SU-DHL-6 (cell line): Measurements from ENCODE around the gene PRODH2.

Experiments used
- H2AFZ ChIP-seq: fragments of 200-600 bp; sonication (generic); 2 replicates; pipeline ENCODE4 v1.6.1; 2014; ENCODE audit warnings: low read depth, mild to moderate bottlenecking, moderate library complexity, mixed read lengths, antibody characterized with exemption, low read length; ENCODE audit not compliant: severe bottlenecking
- H3F3A ChIP-seq: fragments of 200-600 bp; shearing (Covaris generic); 2 replicates; pipeline ENCODE4 v1.6.0; 2016; ENCODE audit warnings: antibody characterized with exemption, mild to moderate bottlenecking; ENCODE audit not compliant: insufficient read depth
- H3K27ac ChIP-seq: fragments of 200-600 bp; sonication (generic); 2 replicates; pipeline ENCODE4 v1.5.1; 2016; ENCODE audit warnings: low read depth, mild to moderate bottlenecking, low read length, moderate library complexity, mixed read lengths
- H3K27me3 ChIP-seq: fragments of 200-600 bp; sonication (generic), shearing (Covaris generic); 2 replicates; pipeline ENCODE4 v1.6.0; 2014; ENCODE audit warnings: mild to moderate bottlenecking, low read length
- H3K36me3 ChIP-seq: fragments of 200-600 bp; sonication (generic); 2 replicates; pipeline ENCODE4 v1.6.1; 2014; ENCODE audit warnings: mild to moderate bottlenecking, low read length, mixed read lengths
- H3K4me2 ChIP-seq: fragments of 300-600, 200-600 bp; shearing (Covaris generic), sonication (generic); 2 replicates; pipeline ENCODE4 v1.6.0; 2014; ENCODE audit warnings: low read length, low read depth, mild to moderate bottlenecking; ENCODE audit not compliant: poor library complexity, severe bottlenecking
- H3K4me3 ChIP-seq: fragments of 200-600 bp; sonication (generic); 2 replicates; pipeline ENCODE4 v1.5.1; 2014; ENCODE audit warnings: antibody characterized with exemption, low read length, mild to moderate bottlenecking, mixed read lengths; ENCODE audit not compliant: insufficient read depth, poor library complexity, severe bottlenecking
- H3K79me2 ChIP-seq: fragments of 200-600 bp; sonication (generic); 2 replicates; pipeline ENCODE4 v1.6.1; 2014; ENCODE audit warnings: mild to moderate bottlenecking, low read length, moderate library complexity; ENCODE audit not compliant: insufficient read depth
- H3K9ac ChIP-seq: fragments of 200-600 bp; sonication (generic); 2 replicates; pipeline ENCODE4 v1.7.0; 2014; ENCODE audit warnings: mild to moderate bottlenecking, low read length
- H3K9me2 ChIP-seq: fragments of 200-600 bp; sonication (generic); replicated peaks from 2 replicates; pipeline ENCODE4 v1.6.1; 2014; ENCODE audit warnings: low read length; ENCODE audit not compliant: insufficient read depth
- H3K9me3 ChIP-seq: fragments of 200-600 bp; sonication (generic); 2 replicates; pipeline ENCODE4 v1.6.1; 2014; ENCODE audit warnings: low read length, mixed read lengths; ENCODE audit not compliant: insufficient read depth
- H4K20me1 ChIP-seq: fragments of 200-600 bp; sonication (generic); 2 replicates; pipeline ENCODE4 v1.6.1; 2014; ENCODE audit warnings: low read depth, mild to moderate bottlenecking, antibody characterized with exemption, low read length, moderate library complexity, mixed read lengths
- EZH2phosphoT487 ChIP-seq: fragments of 200-600 bp; sonication (generic), shearing (Covaris generic); conservative IDR thresholded peaks from 2 replicates; pipeline ENCODE4 v1.6.1; 2018; ENCODE audit warnings: mild to moderate bottlenecking, antibody characterized with exemption, low read length, moderate library complexity, mixed read lengths
- TF ChIP-seq, protein P1 (sequence below): fragments of 200-600 bp; sonication (generic); IDR thresholded peaks from one replicate; pipeline ENCODE4 v1.5.1; 2017; ENCODE audit warnings: antibody characterized with exemption, mild to moderate bottlenecking, low read length, moderate library complexity; ENCODE audit not compliant: insufficient read depth, poor library complexity, severe bottlenecking

PRODH2 gene

GRCh38 chr19:35860436-35860817 is 47.8 kb upstream of the PRODH2 start:
- no peak overlapping the region for H3K9ac ChIP-seq
- H3K4me2 ChIP-seq, result no peak overlapping the region
- no peak overlapping the region for H2AFZ ChIP-seq
- H4K20me1 ChIP-seq, result no peaks in the 10 kb centered on the region
- no peaks in the 10 kb centered on the region for H3K27me3 ChIP-seq
- no peaks in the 10 kb centered on the region for H3K79me2 ChIP-seq
- H3K36me3 ChIP-seq, result no peaks in the 10 kb centered on the region
- TF ChIP-seq EZH2phosphoT487, result no peak
- TF ChIP-seq, protein P1, sequence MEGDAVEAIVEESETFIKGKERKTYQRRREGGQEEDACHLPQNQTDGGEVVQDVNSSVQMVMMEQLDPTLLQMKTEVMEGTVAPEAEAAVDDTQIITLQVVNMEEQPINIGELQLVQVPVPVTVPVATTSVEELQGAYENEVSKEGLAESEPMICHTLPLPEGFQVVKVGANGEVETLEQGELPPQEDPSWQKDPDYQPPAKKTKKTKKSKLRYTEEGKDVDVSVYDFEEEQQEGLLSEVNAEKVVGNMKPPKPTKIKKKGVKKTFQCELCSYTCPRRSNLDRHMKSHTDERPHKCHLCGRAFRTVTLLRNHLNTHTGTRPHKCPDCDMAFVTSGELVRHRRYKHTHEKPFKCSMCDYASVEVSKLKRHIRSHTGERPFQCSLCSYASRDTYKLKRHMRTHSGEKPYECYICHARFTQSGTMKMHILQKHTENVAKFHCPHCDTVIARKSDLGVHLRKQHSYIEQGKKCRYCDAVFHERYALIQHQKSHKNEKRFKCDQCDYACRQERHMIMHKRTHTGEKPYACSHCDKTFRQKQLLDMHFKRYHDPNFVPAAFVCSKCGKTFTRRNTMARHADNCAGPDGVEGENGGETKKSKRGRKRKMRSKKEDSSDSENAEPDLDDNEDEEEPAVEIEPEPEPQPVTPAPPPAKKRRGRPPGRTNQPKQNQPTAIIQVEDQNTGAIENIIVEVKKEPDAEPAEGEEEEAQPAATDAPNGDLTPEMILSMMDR, result no peak
- H3K9me2 ChIP-seq, result no peaks in the 10 kb centered on the region
- no peak overlapping the region for H3K4me3 ChIP-seq
- H3F3A ChIP-seq, result no peaks in the 10 kb centered on the region
- no peaks in the 10 kb centered on the region for H3K9me3 ChIP-seq
- H3K27ac ChIP-seq, result no peak overlapping the region

DNA sequence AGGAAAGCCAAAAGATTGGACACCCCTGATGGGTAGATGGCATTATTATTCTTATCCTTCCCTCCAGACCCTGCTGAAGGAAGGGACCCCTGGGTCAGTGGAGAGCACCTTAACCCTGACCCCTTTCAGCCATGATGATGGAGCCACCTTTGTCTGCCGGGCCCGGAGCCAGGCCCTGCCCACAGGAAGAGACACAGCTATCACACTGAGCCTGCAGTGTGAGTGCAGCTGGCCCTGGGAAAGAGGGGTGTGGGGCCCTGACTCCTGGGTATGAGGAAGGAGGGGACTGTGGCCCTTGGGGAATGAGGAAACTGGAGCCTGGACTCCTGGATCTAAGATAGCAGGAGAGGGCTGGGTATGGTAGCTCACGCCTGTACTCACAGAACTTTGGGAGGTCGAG is 46.8 kb upstream of the PRODH2 start:
- TF ChIP-seq, protein P1, result no peak
- TF ChIP-seq EZH2phosphoT487, result no peak
- Histone ChIP-seq H3K4me3 (no peak overlapping the region), H3K79me2 (no peaks in the 10 kb centered on the region), H3K9me2 (no peaks in the 10 kb centered on the region), H3K27me3 (no peaks in the 10 kb centered on the region), H3F3A (no peaks in the 10 kb centered on the region), H3K4me2 (no peak overlapping the region), H3K27ac (no peak overlapping the region), H3K9ac (no peak overlapping the region), H4K20me1 (no peaks in the 10 kb centered on the region), H2AFZ (no peak overlapping the region), H3K9me3 (no peaks in the 10 kb centered on the region), H3K36me3 (no peaks in the 10 kb centered on the region)

- Histone ChIP-seq H3F3A (no peaks in the 10 kb centered on the region), H3K36me3 (no peaks in the 10 kb centered on the region), H3K9ac (no peak overlapping the region), H3K4me2 (no peak overlapping the region), H3K27ac (no peak overlapping the region), H3K27me3 (no peaks in the 10 kb centered on the region), H3K4me3 (no peak overlapping the region), H2AFZ (no peak overlapping the region), H3K9me2 (no peaks in the 10 kb centered on the region), H4K20me1 (no peaks in the 10 kb centered on the region), H3K9me3 (no peaks in the 10 kb centered on the region), H3K79me2 (no peaks in the 10 kb centered on the region)
- TF ChIP-seq EZH2phosphoT487, result no peak
- TF ChIP-seq, protein P1, result no peak
Observed at GRCh38 chr19:35858311-35858710, 45.7 kb upstream of the PRODH2 start.
